AG09309 (cell line): ENCODE measurements around the gene PUS7.
"Not testable (repeated sequence)": the region's sequence is repeated elsewhere in the genome, so short reads cannot be mapped to it uniquely, and the experiment has no call there.

Source experiments
- DNase-seq: peaks from one replicate; pipeline ENCODE4 v3.0.0-alpha.2; 2010; ENCODE audit warnings: low read depth
- H3K4me3 ChIP-seq: 2 replicates; pipeline ENCODE4 v1.5.1; 2011; ENCODE audit warnings: mild to moderate bottlenecking, low read depth, low read length, moderate library complexity; ENCODE audit not compliant: control insufficient read depth
- CTCF ChIP-seq: IDR thresholded peaks from 2 replicates; pipeline ENCODE4 v1.5.1; 2011; ENCODE audit warnings: mild to moderate bottlenecking, low read depth, low read length, inconsistent platforms; ENCODE audit not compliant: insufficient read depth, control insufficient read depth; ENCODE audit errors: missing control alignments

The PUS7 gene

GRCh38 chr7:105462765-105463420 lies 59.2 kb downstream of the PUS7 start:
- no peak overlapping the region for H3K4me3 ChIP-seq
- no peak for TF ChIP-seq CTCF
- no peak for DNase-seq

GRCh38 chr7:105461518-105461917 lies 60.6 kb downstream of the PUS7 start:
- H3K4me3 ChIP-seq = no peak overlapping the region
- DNase-seq = no peak
- TF ChIP-seq CTCF = no peak

GRCh38 chr7:105457619-105458225 lies 64.3 kb downstream of the PUS7 start:
- DNase-seq = no peak
- no peak for TF ChIP-seq CTCF
- no peak overlapping the region for H3K4me3 ChIP-seq

- no peak for TF ChIP-seq CTCF
- no peak overlapping the region for H3K4me3 ChIP-seq
- no peak for DNase-seq
Measured at GRCh38 chr7:105454921-105455320, 67.2 kb downstream of the PUS7 start.

GRCh38 chr7:105454095-105454747 lies 67.8 kb downstream of the PUS7 start:
- peak; percentile 92 for DNase-seq
- no peak for TF ChIP-seq CTCF
- no peak overlapping the region for H3K4me3 ChIP-seq

- H3K4me3 ChIP-seq = no peak overlapping the region
- DNase-seq = no peak
- no peak for TF ChIP-seq CTCF
Measured at GRCh38 chr7:105452085-105452484, 70.0 kb downstream of the PUS7 start.

- not testable (repeated sequence) for DNase-seq
Measured at GRCh38 chr7:105450870-105451269, 71.2 kb downstream of the PUS7 start.

More at GRCh38 chr7:105450870-105451269, 71.2 kb downstream of the PUS7 start:
- H3K4me3 ChIP-seq = not testable (repeated sequence)
